ENCODE data around the gene MAPKAP1.

The MAPKAP1 gene

DNA sequence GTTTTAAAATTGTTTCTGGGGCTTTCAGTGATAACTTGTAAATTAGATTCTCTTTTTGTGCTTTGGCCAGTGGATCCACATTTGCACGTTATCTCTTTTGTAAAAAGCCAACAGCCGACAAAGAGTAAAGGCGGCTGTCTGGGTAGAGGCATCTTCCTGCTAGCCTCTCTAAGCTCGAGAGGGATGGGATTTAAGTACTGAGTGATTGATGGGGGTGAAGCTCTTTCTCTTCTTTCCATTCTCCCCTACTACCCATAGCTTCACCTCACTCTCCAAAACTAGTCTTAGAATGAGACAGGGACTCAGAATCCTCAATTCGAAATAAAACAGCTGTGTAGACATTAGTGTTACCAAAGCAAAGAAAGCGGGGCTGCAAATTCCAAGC is 43.6 kb upstream of the MAPKAP1 start:
- peak; percentile 71 for DNase-seq
- Histone ChIP-seq H3K4me1 (ENCODE audit: control insufficient read depth, low read depth, low read length) (peaks cover 2% of the 10 kb centered on the region), H4K8ac (ENCODE audit: low read depth, low read length) (no peak overlapping the region), H3K27me3 (ENCODE audit: insufficient read depth, low read length, poor library complexity) (no peaks in the 10 kb centered on the region), H3K23ac (ENCODE audit: low read length) (peak overlapping the region; percentile 51), H3K4me3 (ENCODE audit: low read length) (no peak overlapping the region), H3K56ac (ENCODE audit: low read length) (peak overlapping the region; percentile 38), H3K27ac (ENCODE audit: low read depth, low read length) (no peak overlapping the region), H2BK120ac (ENCODE audit: low read depth, low read length) (no peak overlapping the region), H3K4ac (ENCODE audit: low read depth, low read length) (no peak overlapping the region), H3K79me2 (ENCODE audit: control insufficient read depth, insufficient read depth, low read length) (peaks cover 8% of the 10 kb centered on the region), H3K79me1 (ENCODE audit: low read length) (no peaks in the 10 kb centered on the region), H3K18ac (ENCODE audit: low read length) (no peak overlapping the region), H2BK5ac (ENCODE audit: low read length) (no peak overlapping the region), H2BK15ac (replicated peaks; ENCODE audit: low read depth) (no peak overlapping the region), H3K9ac (ENCODE audit: low read length) (peak overlapping the region; percentile 56), H4K5ac (ENCODE audit: low read length) (no peak overlapping the region), H3K36me3 (ENCODE audit: control insufficient read depth, insufficient read depth, low read length) (no peaks in the 10 kb centered on the region), H3K4me2 (ENCODE audit: low read length) (peak overlapping the region; percentile 28), H2AK5ac (ENCODE audit: low read length) (no peak overlapping the region)
- no CpG with 5 or more reads among the region's 6 CpGs for WGBS (ENCODE audit: extremely low coverage, insufficient coverage, low lambda C conversion rate)

DNA sequence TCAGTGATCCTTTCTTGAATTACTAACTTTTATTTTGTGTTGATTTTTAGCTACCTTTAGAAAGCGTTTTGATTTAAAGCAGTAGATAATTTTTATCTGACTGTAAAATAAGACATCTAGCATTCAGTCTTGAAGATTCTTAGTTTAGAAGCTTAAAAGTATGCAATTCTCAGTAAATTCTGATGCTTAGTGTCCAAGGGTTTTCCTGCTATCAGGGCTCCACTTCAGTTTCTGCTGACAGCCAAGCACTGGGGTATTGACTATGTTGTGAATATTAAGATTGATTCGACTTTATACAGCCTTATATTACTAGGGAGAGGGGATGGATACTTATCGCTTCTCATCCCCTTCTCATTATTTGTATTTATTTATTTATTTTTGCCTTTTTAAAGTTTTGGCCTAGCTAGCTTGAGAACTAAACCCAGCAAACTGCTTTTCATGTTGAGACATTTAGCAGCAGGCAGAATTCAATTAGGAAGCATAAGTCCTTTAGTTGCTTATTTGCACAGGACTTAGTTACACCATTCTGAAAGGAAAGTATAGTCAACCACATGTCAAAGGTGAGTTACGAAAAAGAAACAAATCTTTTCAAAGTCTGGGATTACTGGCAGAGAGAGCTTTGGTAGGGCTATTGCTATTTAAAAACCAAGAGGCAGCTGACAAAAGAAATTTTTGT is 43.1 kb upstream of the MAPKAP1 start:
- Histone ChIP-seq H3K23ac (ENCODE audit: low read length) (no peak overlapping the region), H3K36me3 (ENCODE audit: control insufficient read depth, insufficient read depth, low read length) (no peaks in the 10 kb centered on the region), H2BK15ac (replicated peaks; ENCODE audit: low read depth) (no peak overlapping the region), H3K9ac (ENCODE audit: low read length) (peak overlapping the region; percentile 56), H3K27ac (ENCODE audit: low read depth, low read length) (no peak overlapping the region), H3K4ac (ENCODE audit: low read depth, low read length) (no peak overlapping the region), H3K4me3 (ENCODE audit: low read length) (no peak overlapping the region), H2BK5ac (ENCODE audit: low read length) (no peak overlapping the region), H2BK120ac (ENCODE audit: low read depth, low read length) (no peak overlapping the region), H3K79me1 (ENCODE audit: low read length) (no peaks in the 10 kb centered on the region), H3K27me3 (ENCODE audit: insufficient read depth, low read length, poor library complexity) (no peaks in the 10 kb centered on the region), H4K5ac (ENCODE audit: low read length) (no peak overlapping the region), H3K18ac (ENCODE audit: low read length) (no peak overlapping the region), H4K8ac (ENCODE audit: low read depth, low read length) (no peak overlapping the region), H2AK5ac (ENCODE audit: low read length) (no peak overlapping the region), H3K4me2 (ENCODE audit: low read length) (peak overlapping the region; percentile 16), H3K79me2 (ENCODE audit: control insufficient read depth, insufficient read depth, low read length) (peaks cover 8% of the 10 kb centered on the region), H3K4me1 (ENCODE audit: control insufficient read depth, low read depth, low read length) (peaks cover 3% of the 10 kb centered on the region), H3K56ac (ENCODE audit: low read length) (peak overlapping the region; percentile 64)
- DNase-seq: no peak
- no CpG with 5 or more reads among the region's 4 CpGs for WGBS (ENCODE audit: extremely low coverage, insufficient coverage, low lambda C conversion rate)

DNA sequence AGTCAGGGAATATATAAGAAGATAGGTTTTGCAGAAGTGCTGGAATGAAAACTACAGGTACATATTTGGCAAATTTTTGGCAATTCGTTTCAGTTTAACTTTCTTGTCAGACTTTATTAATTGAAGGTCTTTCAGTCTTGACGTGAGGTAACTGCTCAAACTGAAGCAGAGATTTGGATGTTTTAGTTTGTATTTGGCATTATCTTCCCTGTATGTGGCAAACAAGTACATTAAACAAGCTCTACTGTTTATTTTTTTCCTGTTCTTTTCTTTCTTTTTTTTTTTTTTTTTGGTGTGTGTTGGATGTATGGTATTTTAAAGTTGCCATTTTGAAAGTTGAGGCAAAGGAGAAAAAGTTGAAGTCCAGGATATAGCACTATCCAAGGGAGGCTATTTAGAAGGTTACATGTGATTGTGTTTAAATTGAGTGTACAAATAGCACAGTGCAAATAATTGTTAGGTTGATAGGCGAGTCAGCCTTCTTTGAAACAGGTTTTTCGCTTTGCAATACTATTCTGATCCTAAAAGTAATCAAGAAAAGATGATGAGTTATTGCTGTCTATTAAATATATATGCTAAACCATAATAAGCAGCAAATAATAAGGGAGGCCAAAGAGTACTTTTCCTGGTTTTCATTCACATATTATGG is 42.4 kb upstream of the MAPKAP1 start:
- Histone ChIP-seq H3K79me2 (ENCODE audit: control insufficient read depth, insufficient read depth, low read length) (peaks cover 8% of the 10 kb centered on the region), H3K27ac (ENCODE audit: low read depth, low read length) (no peak overlapping the region), H3K18ac (ENCODE audit: low read length) (no peak overlapping the region), H3K9ac (ENCODE audit: low read length) (peak overlapping the region; percentile 4), H4K5ac (ENCODE audit: low read length) (no peak overlapping the region), H2BK15ac (replicated peaks; ENCODE audit: low read depth) (no peak overlapping the region), H3K56ac (ENCODE audit: low read length) (no peak overlapping the region), H3K79me1 (ENCODE audit: low read length) (no peaks in the 10 kb centered on the region), H3K4me1 (ENCODE audit: control insufficient read depth, low read depth, low read length) (peaks cover 3% of the 10 kb centered on the region), H2AK5ac (ENCODE audit: low read length) (no peak overlapping the region), H3K36me3 (ENCODE audit: control insufficient read depth, insufficient read depth, low read length) (no peaks in the 10 kb centered on the region), H3K4ac (ENCODE audit: low read depth, low read length) (no peak overlapping the region), H3K4me3 (ENCODE audit: low read length) (no peak overlapping the region), H4K8ac (ENCODE audit: low read depth, low read length) (no peak overlapping the region), H3K4me2 (ENCODE audit: low read length) (no peak overlapping the region), H3K23ac (ENCODE audit: low read length) (no peak overlapping the region), H2BK5ac (ENCODE audit: low read length) (no peak overlapping the region), H2BK120ac (ENCODE audit: low read depth, low read length) (no peak overlapping the region), H3K27me3 (ENCODE audit: insufficient read depth, low read length, poor library complexity) (no peaks in the 10 kb centered on the region)
- DNase-seq: no peak
- WGBS (ENCODE audit: extremely low coverage, insufficient coverage, low lambda C conversion rate): no CpG with 5 or more reads among the region's 4 CpGs

DNA sequence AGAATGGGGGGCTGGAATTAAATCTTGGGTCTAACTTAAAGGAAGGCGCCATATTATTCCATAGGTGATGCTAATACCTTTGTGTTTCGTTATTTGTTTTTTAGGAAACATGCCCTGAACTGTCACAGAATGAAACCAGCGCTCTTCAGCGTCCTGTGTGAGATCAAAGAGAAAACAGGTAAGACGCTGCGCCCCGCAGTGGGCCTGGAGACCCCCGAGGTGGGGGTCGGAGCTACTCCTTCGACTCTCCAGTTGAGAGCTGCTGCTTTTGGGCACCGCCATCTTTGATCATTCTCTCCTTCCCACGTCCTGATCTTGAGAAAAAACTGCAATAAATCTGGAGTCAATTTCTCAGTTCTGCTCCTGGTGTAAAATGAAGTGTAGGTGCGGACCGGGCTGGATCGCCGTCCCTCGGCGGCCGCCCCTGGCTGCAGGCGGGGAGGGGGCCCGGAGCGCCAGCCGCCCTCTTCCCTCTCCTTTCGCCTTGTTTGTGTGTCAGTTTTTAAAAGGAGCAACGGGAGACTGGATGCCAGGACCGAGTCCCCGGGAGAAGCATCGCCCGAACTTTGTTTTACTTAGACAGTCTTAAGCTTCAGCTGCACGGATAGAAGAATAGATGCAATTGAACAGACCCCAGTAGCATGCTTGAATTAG is 41.6 kb upstream of the MAPKAP1 start:
- Histone ChIP-seq H3K23ac (ENCODE audit: low read length) (no peak overlapping the region), H2BK5ac (ENCODE audit: low read length) (no peak overlapping the region), H3K27ac (ENCODE audit: low read depth, low read length) (no peak overlapping the region), H4K8ac (ENCODE audit: low read depth, low read length) (no peak overlapping the region), H3K27me3 (ENCODE audit: insufficient read depth, low read length, poor library complexity) (no peaks in the 10 kb centered on the region), H3K79me1 (ENCODE audit: low read length) (no peaks in the 10 kb centered on the region), H3K4me2 (ENCODE audit: low read length) (peak overlapping the region; percentile 67), H3K79me2 (ENCODE audit: control insufficient read depth, insufficient read depth, low read length) (peaks cover 8% of the 10 kb centered on the region), H3K18ac (ENCODE audit: low read length) (peak overlapping the region; percentile 22), H2AK5ac (ENCODE audit: low read length) (no peak overlapping the region), H2BK15ac (replicated peaks; ENCODE audit: low read depth) (no peak overlapping the region), H3K4ac (ENCODE audit: low read depth, low read length) (peak overlapping the region; percentile 40), H3K36me3 (ENCODE audit: control insufficient read depth, insufficient read depth, low read length) (no peaks in the 10 kb centered on the region), H2BK120ac (ENCODE audit: low read depth, low read length) (no peak overlapping the region), H3K4me3 (ENCODE audit: low read length) (peak overlapping the region; percentile 27), H4K5ac (ENCODE audit: low read length) (no peak overlapping the region), H3K9ac (ENCODE audit: low read length) (peak overlapping the region; percentile 96), H3K56ac (ENCODE audit: low read length) (peak overlapping the region; percentile 87), H3K4me1 (ENCODE audit: control insufficient read depth, low read depth, low read length) (peaks cover 3% of the 10 kb centered on the region)
- no CpG with 5 or more reads among the region's 30 CpGs for WGBS (ENCODE audit: extremely low coverage, insufficient coverage, low lambda C conversion rate)
- peak; percentile 39 for DNase-seq

DNA sequence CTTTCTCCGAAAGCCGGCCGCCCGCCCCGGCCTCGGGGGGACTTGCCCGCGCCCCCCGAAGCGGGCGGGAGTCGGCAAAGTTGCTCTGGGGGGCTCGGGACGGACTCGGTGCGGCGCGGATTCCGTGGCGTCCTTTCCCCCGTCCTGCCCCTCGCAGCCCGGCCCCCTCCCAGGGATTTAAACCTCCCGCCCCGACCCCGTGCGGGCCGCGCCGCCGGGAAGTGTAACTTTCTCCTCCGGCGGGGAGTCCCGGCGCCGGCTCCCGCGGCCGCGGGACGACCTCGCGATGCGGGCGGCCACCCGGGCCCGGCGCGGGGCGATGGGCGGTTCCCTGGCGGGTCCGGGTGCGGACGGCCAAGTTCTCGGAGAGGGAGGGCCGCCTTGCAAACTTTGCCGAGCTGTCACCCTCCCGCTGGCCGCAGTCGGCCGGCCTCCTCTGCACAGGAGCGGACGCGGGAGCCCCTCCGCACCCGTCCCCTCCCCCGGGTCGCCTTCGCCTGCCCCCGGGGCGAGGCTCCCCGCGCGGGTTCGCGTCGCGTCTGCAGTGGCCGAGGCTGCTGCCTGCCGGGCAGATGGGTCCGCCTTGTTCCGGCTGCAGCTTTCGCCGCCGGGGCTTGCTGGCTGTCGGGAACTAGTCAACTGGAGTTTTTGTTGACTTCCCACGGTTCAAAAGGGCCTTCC is 40.9 kb upstream of the MAPKAP1 start:
- Histone ChIP-seq H2AK5ac (ENCODE audit: low read length) (no peak overlapping the region), H3K23ac (ENCODE audit: low read length) (peak overlapping the region; percentile 91), H3K4ac (ENCODE audit: low read depth, low read length) (peak overlapping the region; percentile 40), H3K79me2 (ENCODE audit: control insufficient read depth, insufficient read depth, low read length) (peaks cover 8% of the 10 kb centered on the region), H3K9ac (ENCODE audit: low read length) (peak overlapping the region; percentile 96), H3K4me3 (ENCODE audit: low read length) (peak overlapping the region; percentile 27), H2BK5ac (ENCODE audit: low read length) (no peak overlapping the region), H4K5ac (ENCODE audit: low read length) (no peak overlapping the region), H3K4me2 (ENCODE audit: low read length) (peak overlapping the region; percentile 67), H3K4me1 (ENCODE audit: control insufficient read depth, low read depth, low read length) (peaks cover 3% of the 10 kb centered on the region), H4K8ac (ENCODE audit: low read depth, low read length) (no peak overlapping the region), H3K56ac (ENCODE audit: low read length) (peak overlapping the region; percentile 87), H3K18ac (ENCODE audit: low read length) (peak overlapping the region; percentile 86), H3K27ac (ENCODE audit: low read depth, low read length) (peak overlapping the region; percentile 84), H2BK120ac (ENCODE audit: low read depth, low read length) (peak overlapping the region; percentile 56), H3K27me3 (ENCODE audit: insufficient read depth, low read length, poor library complexity) (no peaks in the 10 kb centered on the region), H2BK15ac (replicated peaks; ENCODE audit: low read depth) (no peak overlapping the region), H3K79me1 (ENCODE audit: low read length) (no peaks in the 10 kb centered on the region), H3K36me3 (ENCODE audit: control insufficient read depth, insufficient read depth, low read length) (no peaks in the 10 kb centered on the region)
- no CpG with 5 or more reads among the region's 88 CpGs for WGBS (ENCODE audit: extremely low coverage, insufficient coverage, low lambda C conversion rate)
- DNase-seq: peak; percentile 47
